Liver (tissue), 3 donors: ENCODE results near the gene GNG13.

Experiments used
- CTCF ChIP-seq: fragments of 150-350 bp; IDR thresholded peaks from 2 replicates; pipeline ENCODE4 v1.5.1; 2017; ENCODE audit warnings: improper control_type of control experiment, low read depth, low read length; ENCODE audit not compliant: missing input control
- JUND ChIP-seq, 2 donors: IDR thresholded peaks; 2 replicates each; pipeline ENCODE4 v1.6.1; 2016; ENCODE audit warnings: antibody characterized with exemption in 2 of 2
- RAD21 ChIP-seq, 2 donors: IDR thresholded peaks; 2 replicates each; pipeline ENCODE4 v1.6.1; 2016; ENCODE audit warnings: antibody characterized with exemption in 2 of 2, mild to moderate bottlenecking in 2 of 2
- donor health status: healthy.
- donor health status: healthy.

DNA sequence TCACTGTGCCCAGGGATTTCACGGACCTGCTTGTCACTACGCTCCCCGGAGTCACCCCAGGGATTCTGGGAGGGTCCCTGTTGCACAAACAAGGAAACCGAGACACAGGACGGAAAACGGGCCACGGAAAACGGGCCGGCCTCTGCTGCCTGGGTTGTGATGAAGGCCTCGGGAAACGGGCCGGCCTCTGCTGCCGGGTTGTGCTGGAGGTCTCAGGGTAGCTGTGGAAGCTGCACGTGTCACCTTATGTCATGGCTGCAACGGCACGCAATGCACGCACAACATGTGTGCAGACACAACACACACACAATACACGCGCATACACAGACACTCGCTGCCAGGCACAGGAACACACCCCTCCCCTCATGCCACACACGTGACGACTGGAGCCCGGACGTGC, 27.0 kb upstream of the GNG13 start:
- TF ChIP-seq CTCF (no peak), JUND (IDR thresholded peaks at IDR 0.05) (no peak), RAD21 (IDR thresholded peaks at IDR 0.05) (no peak)
